Cardiac muscle cell (in vitro differentiated cells and primary cell): ENCODE results near the gene MIPEP. TPM values are rescaled to one million over a fixed set of nuclear protein-coding genes. Genes with fewer than 3 reads are reported as not detected.

Source experiments
- DNase-seq, 2 donors: peaks; one replicate each; pipeline versions ENCODE4 v3.0.0 to v3.0.0-alpha.2; 2010 to 2017; ENCODE audit warnings: low read depth in 1 of 2, low spot score in 1 of 2
- H3K27ac ChIP-seq: fragments of 200-600 bp; sonication (generic); 2 replicates; pipeline ENCODE4 v1.5.1; 2016
- H3K27me3 ChIP-seq: fragments of 200-600 bp; sonication (generic); 2 replicates; pipeline ENCODE4 v1.6.0; 2016; ENCODE audit warnings: control low read depth
- H3K36me3 ChIP-seq: fragments of 200-600 bp; sonication (generic); 2 replicates; pipeline ENCODE4 v1.5.1; 2016; ENCODE audit warnings: control low read depth
- H3K4me1 ChIP-seq: fragments of 200-600 bp; sonication (generic); 2 replicates; pipeline ENCODE4 v1.8.1; 2017; ENCODE audit warnings: low read depth, mild to moderate bottlenecking, mixed run types
- H3K4me3 ChIP-seq: fragments of 200-600 bp; sonication (generic); 2 replicates; pipeline ENCODE4 v1.5.1; 2016; ENCODE audit warnings: mild to moderate bottlenecking
- H3K9me3 ChIP-seq: fragments of 200-600 bp; sonication (generic); 2 replicates; pipeline ENCODE4 v1.5.1; 2017; ENCODE audit warnings: low read depth, mild to moderate bottlenecking, control low read depth
- polyA plus RNA-seq: library from polyadenylated mRNA; unstranded; fragments of >200 nt; fragmentation: Nextera tagmentation; extraction: Ambion mirVana; gene quantifications from 2 replicates; pipeline ENCODE4 v1.2.1, GENCODE V29; 2016
- total RNA-seq: library from RNA; depleted of rRNA; stranded (reverse); fragments of >200 nt; gene quantifications from 2 replicates; pipeline ENCODE4 v1.2.3, GENCODE V29; 2016
- TF ChIP-seq, protein P1 (sequence below): IDR thresholded peaks from 2 replicates; pipeline ENCODE4 v1.5.1; 2012; ENCODE audit warnings: low read depth, mild to moderate bottlenecking, low read length

MIPEP gene
- total and polyA plus RNA-seq, 2 experiments from 2014 or later = 12.5 to 22.9 TPM

DNA sequence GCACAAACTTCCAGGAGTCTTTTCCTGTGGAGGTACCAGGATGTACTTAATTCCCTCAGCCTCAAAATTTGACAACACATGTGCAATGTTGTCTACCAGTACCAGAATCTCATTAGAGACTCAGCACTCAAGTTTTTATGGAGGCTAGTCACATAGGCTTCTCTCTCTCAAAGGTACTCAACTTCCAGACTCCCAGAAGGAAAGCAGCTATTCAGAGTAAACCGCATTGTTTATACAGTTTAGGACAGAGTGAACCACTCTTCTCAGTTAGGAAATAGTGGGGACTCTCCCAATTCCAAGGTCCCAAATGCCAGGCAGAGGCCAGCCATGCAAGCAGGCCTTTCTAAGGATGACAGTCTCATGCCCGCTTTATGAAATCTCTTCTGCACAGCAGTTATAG lies 16.6 kb upstream of the MIPEP start:
- Histone ChIP-seq H3K9me3 (no peaks in the 10 kb centered on the region), H3K4me1 (peaks cover 3% of the 10 kb centered on the region), H3K27me3 (peaks cover 39% of the 10 kb centered on the region), H3K27ac (no peak overlapping the region), H3K36me3 (no peaks in the 10 kb centered on the region), H3K4me3 (no peak overlapping the region)
- no peak for DNase-seq
- TF ChIP-seq, protein P1, sequence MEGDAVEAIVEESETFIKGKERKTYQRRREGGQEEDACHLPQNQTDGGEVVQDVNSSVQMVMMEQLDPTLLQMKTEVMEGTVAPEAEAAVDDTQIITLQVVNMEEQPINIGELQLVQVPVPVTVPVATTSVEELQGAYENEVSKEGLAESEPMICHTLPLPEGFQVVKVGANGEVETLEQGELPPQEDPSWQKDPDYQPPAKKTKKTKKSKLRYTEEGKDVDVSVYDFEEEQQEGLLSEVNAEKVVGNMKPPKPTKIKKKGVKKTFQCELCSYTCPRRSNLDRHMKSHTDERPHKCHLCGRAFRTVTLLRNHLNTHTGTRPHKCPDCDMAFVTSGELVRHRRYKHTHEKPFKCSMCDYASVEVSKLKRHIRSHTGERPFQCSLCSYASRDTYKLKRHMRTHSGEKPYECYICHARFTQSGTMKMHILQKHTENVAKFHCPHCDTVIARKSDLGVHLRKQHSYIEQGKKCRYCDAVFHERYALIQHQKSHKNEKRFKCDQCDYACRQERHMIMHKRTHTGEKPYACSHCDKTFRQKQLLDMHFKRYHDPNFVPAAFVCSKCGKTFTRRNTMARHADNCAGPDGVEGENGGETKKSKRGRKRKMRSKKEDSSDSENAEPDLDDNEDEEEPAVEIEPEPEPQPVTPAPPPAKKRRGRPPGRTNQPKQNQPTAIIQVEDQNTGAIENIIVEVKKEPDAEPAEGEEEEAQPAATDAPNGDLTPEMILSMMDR = no peak

DNA sequence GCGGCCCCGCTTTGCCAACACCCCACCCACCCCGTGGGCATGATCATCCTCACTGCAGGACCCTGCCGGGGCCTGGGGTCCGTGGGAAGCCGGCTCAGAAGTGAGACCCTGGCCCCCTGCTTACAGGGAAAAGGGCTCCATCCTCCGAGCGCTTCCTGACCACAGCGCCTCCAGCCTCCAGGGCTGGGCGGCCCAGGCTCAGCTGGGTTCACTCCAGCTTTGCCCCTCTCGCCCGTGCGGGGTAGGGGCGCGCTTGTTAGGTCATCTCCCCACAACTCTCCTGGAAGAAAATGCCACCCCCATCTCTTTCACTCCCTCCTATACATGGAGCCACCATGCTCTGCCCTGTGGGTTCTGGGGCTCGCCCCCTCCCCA lies 14.7 kb upstream of the MIPEP start:
- Histone ChIP-seq H3K36me3 (no peaks in the 10 kb centered on the region), H3K4me3 (no peak overlapping the region)
- no peak for DNase-seq

DNA sequence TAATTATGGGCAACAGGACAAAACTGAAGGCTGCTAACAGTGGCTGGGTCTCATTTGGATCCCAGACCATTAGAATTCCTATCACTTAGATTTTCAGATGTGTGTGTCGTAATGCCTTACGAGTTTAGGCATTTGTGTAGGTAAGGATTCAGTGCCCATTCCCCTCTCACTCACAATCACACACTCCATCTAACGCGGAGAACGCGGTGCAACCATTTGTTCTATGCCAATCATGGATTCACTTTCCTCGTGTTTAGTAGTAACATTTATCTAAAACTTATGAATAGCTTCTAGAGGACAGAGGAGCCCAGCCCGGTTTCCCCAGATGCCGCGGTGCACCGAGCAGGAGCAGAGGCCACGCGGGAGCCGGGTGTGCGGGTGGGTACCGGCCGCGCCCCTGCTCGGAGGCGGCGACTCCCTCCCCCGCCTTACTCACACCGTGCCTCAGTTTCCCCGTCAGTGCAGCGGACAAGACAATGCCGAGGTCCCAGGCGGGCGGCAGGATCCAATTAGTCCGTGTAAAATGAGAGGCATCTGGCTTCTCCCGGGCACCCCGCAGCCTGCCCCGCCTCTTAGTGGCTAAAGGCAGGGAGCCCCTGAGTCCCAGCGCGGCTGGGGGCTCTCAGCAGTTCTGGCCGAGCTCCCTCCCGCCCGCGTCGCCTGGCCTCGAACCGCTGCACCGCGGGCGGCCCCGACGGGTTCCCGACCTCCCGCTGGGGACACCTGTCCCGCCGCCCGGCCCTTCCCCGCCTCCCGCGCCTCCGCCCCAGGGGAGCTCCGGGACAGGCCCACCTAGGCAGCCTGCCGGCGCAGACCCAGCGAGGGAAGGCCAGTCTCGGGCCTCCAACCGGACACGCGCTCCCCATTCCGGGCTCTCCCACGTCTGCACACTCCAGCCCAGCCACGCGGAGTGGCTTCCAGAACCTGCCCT lies 14.0 kb upstream of the MIPEP start:
- H3K27ac ChIP-seq = no peak overlapping the region
- TF ChIP-seq, protein P1 = no peak
- DNase-seq = peak in 1 of 2 donors; percentile 18
- no peaks in the 10 kb centered on the region for H3K36me3 ChIP-seq
- H3K27me3 ChIP-seq = peaks cover 43% of the 10 kb centered on the region
- peaks cover 3% of the 10 kb centered on the region for H3K4me1 ChIP-seq
- H3K9me3 ChIP-seq = no peaks in the 10 kb centered on the region
- H3K4me3 ChIP-seq = peak overlapping the region; percentile 22

More for the DNA sequence above, 14.7 kb upstream of the MIPEP start:
- Histone ChIP-seq H3K9me3 (no peaks in the 10 kb centered on the region), H3K27me3 (peaks cover 43% of the 10 kb centered on the region), H3K27ac (no peak overlapping the region), H3K4me1 (peaks cover 3% of the 10 kb centered on the region)
- TF ChIP-seq, protein P1 = no peak

DNA sequence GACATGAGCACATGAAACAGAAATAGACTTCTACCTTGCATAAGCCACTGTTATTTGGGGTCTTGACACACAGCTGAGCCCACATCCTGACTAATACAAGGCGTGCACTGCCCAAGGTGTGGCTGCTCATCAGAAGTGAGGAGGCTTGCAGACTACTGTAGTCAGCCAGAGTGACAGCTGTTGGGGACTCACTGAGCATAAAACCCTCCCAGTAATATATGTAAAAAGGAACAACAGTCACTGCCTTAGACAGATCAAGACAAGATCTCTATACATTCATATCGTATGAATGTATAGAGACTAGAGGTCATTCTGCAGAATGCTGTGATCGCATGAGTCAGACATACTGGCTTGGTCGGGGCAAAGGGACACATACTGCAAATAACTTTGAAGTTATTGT lies 12.2 kb upstream of the MIPEP start:
- H3K27ac ChIP-seq = no peak overlapping the region
- DNase-seq = no peak
- H3K4me3 ChIP-seq = no peak overlapping the region
- H3K4me1 ChIP-seq = no peaks in the 10 kb centered on the region
- H3K36me3 ChIP-seq = no peaks in the 10 kb centered on the region
- TF ChIP-seq, protein P1 = no peak
- H3K27me3 ChIP-seq = peaks cover 43% of the 10 kb centered on the region
- no peaks in the 10 kb centered on the region for H3K9me3 ChIP-seq

DNA sequence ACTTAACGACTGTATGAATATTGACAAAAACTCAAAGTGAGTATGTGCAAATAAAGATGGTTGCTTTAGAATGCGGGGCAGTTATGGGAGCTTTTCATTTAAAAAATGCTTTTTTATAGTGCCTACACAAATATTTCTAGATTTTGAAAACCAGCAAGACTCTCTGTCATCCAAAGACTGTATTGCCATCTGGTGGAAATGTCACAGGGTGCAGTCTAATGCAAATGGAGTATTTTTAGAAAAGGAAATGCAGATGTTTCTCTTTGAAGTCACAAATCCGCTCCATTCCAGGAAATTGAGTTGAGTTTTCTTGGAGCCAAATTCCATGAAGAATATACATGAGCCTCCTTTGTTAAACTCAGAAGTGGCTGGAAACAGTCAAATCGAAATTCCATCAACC lies 10.4 kb upstream of the MIPEP start:
- Histone ChIP-seq H3K4me3 (no peak overlapping the region), H3K4me1 (no peaks in the 10 kb centered on the region), H3K9me3 (no peaks in the 10 kb centered on the region), H3K27ac (no peak overlapping the region), H3K27me3 (peaks cover 41% of the 10 kb centered on the region), H3K36me3 (no peaks in the 10 kb centered on the region)
- DNase-seq = peak; percentile 40 to 59
- TF ChIP-seq, protein P1 = peak; percentile 61
